CD4-positive, alpha-beta T cell (primary cell): ENCODE results near the gene ELMO1. TPM values are rescaled to one million over a fixed set of nuclear protein-coding genes. Genes with fewer than 3 reads are reported as not detected.
A peak's percentile ranks its signal among the peaks of the same experiment; 100 is the strongest.

ENCODE experiments used
- ATAC-seq: fragments of 200-7000 bp; cut with Tn5 transposase; one replicate; pipeline ENCODE4 v1.10.0; 2022; ENCODE audit warnings: mild to moderate bottlenecking; ENCODE audit not compliant: poor library complexity
- CTCF ChIA-PET: fragments of 350-600 bp; sonication (Branson Sonifier 250); formaldehyde crosslinking; loops from one replicate; lab custom pipeline; 2021; ENCODE audit warnings: antibody characterized with exemption, inconsistent platforms; lab: Charles Lee
- POLR2A ChIA-PET: fragments of 350-600 bp; sonication (Branson Sonifier 250); formaldehyde crosslinking; loops from one replicate; lab custom pipeline; 2021; ENCODE audit warnings: antibody characterized with exemption, inconsistent platforms; lab: Charles Lee
- DNase-seq, 14 experiments: peaks; one replicate each; pipeline ENCODE4 v3.0.0-alpha.2; 2013 to 2020; ENCODE audit warnings: mixed read lengths in 2 of 14
- H3K27ac ChIP-seq, 2 donors: one replicate each; pipeline versions ENCODE4 v1.5.1 to v1.7.0; 2013; ENCODE audit warnings: low read length in 2 of 2, low read depth in 1 of 2, mild to moderate bottlenecking in 1 of 2
- H3K27me3 ChIP-seq, 2 experiments: 1 replicate in 1 of 2; 2 replicates in 1 of 2; pipeline versions ENCODE4 v1.6.1 to v1.7.0; 2013; ENCODE audit warnings: low read length in 2 of 2, control low read depth in 1 of 2, mild to moderate bottlenecking in 1 of 2, moderate library complexity in 1 of 2; ENCODE audit not compliant: insufficient read depth in 2 of 2, control insufficient read depth in 1 of 2
- H3K36me3 ChIP-seq: one replicate; pipeline ENCODE4 v1.6.1; 2013; ENCODE audit warnings: low read length, control low read depth; ENCODE audit not compliant: insufficient read depth
- H3K4me1 ChIP-seq: one replicate; pipeline ENCODE4 v1.6.1; 2013; ENCODE audit warnings: low read length, control low read depth; ENCODE audit not compliant: insufficient read depth
- H3K4me3 ChIP-seq: one replicate; pipeline ENCODE4 v1.5.1; 2013; ENCODE audit warnings: mild to moderate bottlenecking, low read length, moderate library complexity
- H3K9me3 ChIP-seq, 2 experiments: 1 replicate in 1 of 2; 2 replicates in 1 of 2; pipeline versions ENCODE4 v1.6.1 to v1.7.0; 2013; ENCODE audit warnings: low read length in 2 of 2, mild to moderate bottlenecking in 2 of 2, control low read depth in 1 of 2, moderate library complexity in 1 of 2; ENCODE audit not compliant: control insufficient read depth in 1 of 2, insufficient read depth in 1 of 2
- H3K27ac Mint-ChIP-seq: one replicate; pipeline ENCODE4 v1.8.0; 2020; ENCODE audit warnings: mixed read lengths
- H3K27me3 Mint-ChIP-seq: one replicate; pipeline ENCODE4 v1.8.0; 2021; ENCODE audit warnings: mixed read lengths
- H3K36me3 Mint-ChIP-seq: one replicate; pipeline ENCODE4 v1.8.0; 2021; ENCODE audit warnings: low read depth, mixed read lengths
- H3K4me1 Mint-ChIP-seq: one replicate; pipeline ENCODE4 v1.8.0; 2021; ENCODE audit warnings: low read depth, mixed read lengths
- H3K4me3 Mint-ChIP-seq: one replicate; pipeline ENCODE4 v1.8.0; 2020; ENCODE audit warnings: mild to moderate bottlenecking, mixed read lengths
- H3K9me3 Mint-ChIP-seq: one replicate; pipeline ENCODE4 v1.8.0; 2020; ENCODE audit warnings: mixed read lengths
- CTCF ChIP-seq: fragments of 200-600 bp; IDR thresholded peaks from one replicate; pipeline ENCODE4 v1.8.0; 2022; ENCODE audit warnings: antibody characterized with exemption, mild to moderate bottlenecking
- intact Hi-C, 2 experiments: fragments of 100-400 bp; cut with DNase I in 1 of 2; cut with micrococcal nuclease in 1 of 2; formaldehyde crosslinking; loops; one replicate each; pipeline versions ENCODE4 v1.15.1 to v1.9.0; 2023 to 2025; cut with DNase I, micrococcal nuclease
- total RNA-seq, 174 experiments: library from RNA in 2 of 174; stranded (reverse) in 2 of 174; gene quantifications; one replicate each; pipeline ENCODE4 v1.2.3 and lab custom pipeline; 2021 to 2026

Gene ELMO1
- total RNA-seq, 2 experiments from 2014 or later, result 117 to 120 TPM

- Histone ChIP-seq H3K27me3 (no peaks in the 10 kb centered on the region), H3K9me3 (peaks cover 11 to 12% of the 10 kb centered on the region in 2 experiments), H3K36me3 (peaks cover 16% of the 10 kb centered on the region), H3K27ac (no peak overlapping the region), H3K4me3 (no peak overlapping the region), H3K4me1 (no peaks in the 10 kb centered on the region)
- intact Hi-C loops, result no loop called here
- ATAC-seq (no peak), DNase-seq (peak in 2 of 14 experiments; percentile 33 to 48)
- ChIA-PET POLR2A (no interaction called here), CTCF (no interaction called here)
- Mint-ChIP-seq H3K9me3 (peaks cover 30% of the 10 kb centered on the region), H3K27ac (no peak overlapping the region), H3K36me3 (peaks cover 99% of the 10 kb centered on the region), H3K4me3 (no peak overlapping the region), H3K27me3 (no peaks in the 10 kb centered on the region), H3K4me1 (peaks cover 23% of the 10 kb centered on the region)
- no peak for TF ChIP-seq CTCF
Measured at GRCh38 chr7:36949711-36950600, 498.7 kb downstream of the ELMO1 start.

GRCh38 chr7:36946401-36946739 is 502.3 kb downstream of the ELMO1 start:
- H3K4me1 Mint-ChIP-seq, result peaks cover 56% of the 10 kb centered on the region
- H3K4me3 Mint-ChIP-seq, result no peak overlapping the region
- no peaks in the 10 kb centered on the region for H3K27me3 ChIP-seq
- peaks cover 16 to 40% of the 10 kb centered on the region in 2 experiments for H3K9me3 ChIP-seq
- DNase-seq (no peak), ATAC-seq (no peak)
- no peaks in the 10 kb centered on the region for H3K27me3 Mint-ChIP-seq
- H3K36me3 ChIP-seq, result peaks cover 10% of the 10 kb centered on the region
- peaks cover 100% of the 10 kb centered on the region for H3K36me3 Mint-ChIP-seq
- H3K4me1 ChIP-seq, result peaks cover 3% of the 10 kb centered on the region
- TF ChIP-seq CTCF, result no peak
- no peak overlapping the region for H3K4me3 ChIP-seq
- ChIA-PET POLR2A (no interaction called here), CTCF (no interaction called here)
- intact Hi-C loops, result no loop called here
- no peak overlapping the region for H3K27ac ChIP-seq
- H3K9me3 Mint-ChIP-seq, result peaks cover 39% of the 10 kb centered on the region
- no peak overlapping the region for H3K27ac Mint-ChIP-seq

GRCh38 chr7:36945612-36946400 is 502.9 kb downstream of the ELMO1 start:
- H3K27ac ChIP-seq, result no peak overlapping the region
- intact Hi-C loops, result no loop called here
- TF ChIP-seq CTCF, result no peak
- Mint-ChIP-seq H3K27me3 (no peaks in the 10 kb centered on the region), H3K4me3 (no peak overlapping the region), H3K36me3 (peaks cover 100% of the 10 kb centered on the region), H3K4me1 (peaks cover 56% of the 10 kb centered on the region), H3K9me3 (peaks cover 33% of the 10 kb centered on the region), H3K27ac (no peak overlapping the region)
- POLR2A ChIA-PET, result no interaction called here
- ATAC-seq, result no peak
- H3K36me3 ChIP-seq, result peaks cover 10% of the 10 kb centered on the region
- CTCF ChIA-PET, result no interaction called here
- peaks cover 16 to 45% of the 10 kb centered on the region in 2 experiments for H3K9me3 ChIP-seq
- DNase-seq, result no peak
- H3K4me3 ChIP-seq, result no peak overlapping the region
- peaks cover 3% of the 10 kb centered on the region for H3K4me1 ChIP-seq
- H3K27me3 ChIP-seq, result no peaks in the 10 kb centered on the region
